HEK293 (cell line): ENCODE measurements around the gene BHLHE41.

ENCODE experiments used
- CTCF ChIA-PET: fragments of 350-600 bp; formaldehyde crosslinking; extraction: SDS; loops from one replicate; lab custom pipeline; 2021; ENCODE audit warnings: antibody characterized with exemption; lab: Yijun Ruan, JAX
- POLR2A ChIA-PET: fragments of 300-600 bp; formaldehyde crosslinking; extraction: SDS; loops from one replicate; lab custom pipeline; 2020; ENCODE audit warnings: antibody characterized with exemption, inconsistent platforms; lab: Yijun Ruan, JAX
- H3K27ac ChIP-seq: fragments of 200-500 bp; sonication (Bioruptor generic); 2 replicates; pipeline ENCODE4 v1.5.1; 2014; ENCODE audit warnings: low read depth, low read length, control low read depth, inconsistent platforms; ENCODE audit errors: extremely low read depth
- H3K36me3 ChIP-seq, 2 experiments: fragments of 200-500 bp in 1 of 2; sonication (Bioruptor generic) in 1 of 2; 1 replicate in 1 of 2; 2 replicates in 1 of 2; pipeline ENCODE4 v1.5.1; 2014 to 2017; ENCODE audit warnings: inconsistent platforms in 2 of 2, low read length in 2 of 2; ENCODE audit not compliant: control insufficient read depth in 2 of 2, insufficient read depth in 1 of 2
- H3K4me1 ChIP-seq: fragments of 200-500 bp; sonication (Bioruptor generic); 2 replicates; pipeline ENCODE4 v1.5.1; 2014; ENCODE audit warnings: mild to moderate bottlenecking, low read length, inconsistent platforms; ENCODE audit not compliant: control insufficient read depth, insufficient read depth
- H3K4me3 ChIP-seq: 2 replicates; pipeline ENCODE4 v1.5.1; 2011; ENCODE audit warnings: low read depth, mild to moderate bottlenecking, control low read depth, low read length, moderate library complexity
- H3K9me3 ChIP-seq: fragments of 200-500 bp; sonication (Bioruptor generic); 2 replicates; pipeline ENCODE4 v1.5.1; 2014; ENCODE audit warnings: low read depth, low read length, inconsistent platforms; ENCODE audit not compliant: control insufficient read depth, insufficient read depth
- GLIS2 ChIP-seq: fragments of 450-650 bp; formaldehyde crosslinking; IDR thresholded peaks from 2 replicates; pipeline ENCODE4 v1.5.1; 2016; ENCODE audit warnings: missing biosample characterization, missing genetic modification characterization
- IKZF3 ChIP-seq: fragments of 450-650 bp; IDR thresholded peaks from 2 replicates; pipeline ENCODE4 v1.5.0; 2018; ENCODE audit warnings: missing biosample characterization, mild to moderate bottlenecking, missing genetic modification characterization, moderate library complexity
- KLF16 ChIP-seq: fragments of 450-650 bp; formaldehyde crosslinking; IDR thresholded peaks from 2 replicates; pipeline ENCODE4 v1.5.1; 2017; ENCODE audit warnings: missing biosample characterization, missing genetic modification characterization
- KLF7 ChIP-seq: fragments of 450-650 bp; formaldehyde crosslinking; IDR thresholded peaks from 2 replicates; pipeline ENCODE4 v1.5.1; 2016; ENCODE audit warnings: missing biosample characterization, missing genetic modification characterization, borderline replicate concordance
- KLF9 ChIP-seq: fragments of 450-650 bp; formaldehyde crosslinking; IDR thresholded peaks from 2 replicates; pipeline ENCODE4 v1.5.1; 2016; ENCODE audit warnings: missing biosample characterization, missing genetic modification characterization, low read depth
- OSR2 ChIP-seq: fragments of 450-650 bp; formaldehyde crosslinking; IDR thresholded peaks from 2 replicates; pipeline ENCODE4 v1.5.1; 2016; ENCODE audit warnings: missing biosample characterization, missing genetic modification characterization
- SP7 ChIP-seq: fragments of 450-650 bp; formaldehyde crosslinking; IDR thresholded peaks from 2 replicates; pipeline ENCODE4 v1.5.1; 2016; ENCODE audit warnings: missing biosample characterization, missing genetic modification characterization
- ZBTB21 ChIP-seq: fragments of 450-650 bp; formaldehyde crosslinking; IDR thresholded peaks from 2 replicates; pipeline ENCODE4 v1.5.1; 2017; ENCODE audit warnings: missing biosample characterization, missing genetic modification characterization
- ZBTB8A ChIP-seq: fragments of 450-650 bp; formaldehyde crosslinking; IDR thresholded peaks from 2 replicates; pipeline ENCODE4 v1.5.1; 2016; ENCODE audit warnings: missing biosample characterization, missing genetic modification characterization
- ZNF133 ChIP-seq: fragments of 450-650 bp; formaldehyde crosslinking; IDR thresholded peaks from 2 replicates; pipeline ENCODE4 v1.5.1; 2016; ENCODE audit warnings: missing biosample characterization, missing genetic modification characterization
- ZNF214 ChIP-seq: fragments of 450-650 bp; formaldehyde crosslinking; IDR thresholded peaks from 2 replicates; pipeline ENCODE4 v1.5.1; 2017; ENCODE audit warnings: missing biosample characterization, mild to moderate bottlenecking, missing genetic modification characterization, borderline replicate concordance
- ZNF223 ChIP-seq: fragments of 450-650 bp; formaldehyde crosslinking; IDR thresholded peaks from 2 replicates; pipeline ENCODE4 v1.5.1; 2016; ENCODE audit warnings: missing biosample characterization, missing genetic modification characterization
- ZNF341 ChIP-seq: fragments of 450-650 bp; formaldehyde crosslinking; IDR thresholded peaks from 2 replicates; pipeline ENCODE4; 2016; ENCODE audit warnings: low read depth, missing biosample characterization, missing genetic modification characterization
- ZNF423 ChIP-seq: fragments of 450-650 bp; formaldehyde crosslinking; IDR thresholded peaks from 2 replicates; pipeline ENCODE4 v1.5.1; 2016; ENCODE audit warnings: missing biosample characterization, missing genetic modification characterization
- ZNF548 ChIP-seq: fragments of 450-650 bp; formaldehyde crosslinking; IDR thresholded peaks from 2 replicates; pipeline ENCODE4 v1.5.1; 2016; ENCODE audit warnings: missing biosample characterization, missing genetic modification characterization
- ZNF785 ChIP-seq: fragments of 450-650 bp; formaldehyde crosslinking; IDR thresholded peaks from 2 replicates; pipeline ENCODE4 v1.5.1; 2016; ENCODE audit warnings: missing biosample characterization, missing genetic modification characterization
- ZSCAN30 ChIP-seq: fragments of 450-650 bp; IDR thresholded peaks from 2 replicates; pipeline ENCODE4 v1.5.1; 2018; ENCODE audit warnings: missing biosample characterization, mild to moderate bottlenecking, missing genetic modification characterization, moderate library complexity
- TF ChIP-seq, protein P1 (sequence below): fragments of 450-650 bp; formaldehyde crosslinking; IDR thresholded peaks from 2 replicates; pipeline ENCODE4 v1.5.1; 2017; ENCODE audit warnings: missing biosample characterization, missing genetic modification characterization
- TF ChIP-seq, protein P2 (sequence below): fragments of 450-650 bp; IDR thresholded peaks from 2 replicates; pipeline ENCODE4 v1.5.1; 2018; ENCODE audit warnings: missing biosample characterization, mild to moderate bottlenecking, missing genetic modification characterization
- TF ChIP-seq, protein P3 (sequence below): IDR thresholded peaks from 2 replicates; pipeline ENCODE4 v1.6.1; 2011; ENCODE audit warnings: mild to moderate bottlenecking, low read depth, low read length, borderline replicate concordance
- TF ChIP-seq, protein P4 (sequence below): fragments of 450-650 bp; formaldehyde crosslinking; IDR thresholded peaks from 2 replicates; pipeline ENCODE4 v1.5.1; 2016; ENCODE audit warnings: missing biosample characterization, missing genetic modification characterization
- TF ChIP-seq, protein P5 (sequence below): fragments of 450-650 bp; formaldehyde crosslinking; IDR thresholded peaks from 2 replicates; pipeline ENCODE4 v1.5.1; 2016; ENCODE audit warnings: missing biosample characterization, missing genetic modification characterization
- TF ChIP-seq, protein P6 (sequence below): fragments of 450-650 bp; formaldehyde crosslinking; IDR thresholded peaks from 2 replicates; pipeline ENCODE4 v1.5.1; 2016; ENCODE audit warnings: missing biosample characterization, missing genetic modification characterization, low read depth

Gene BHLHE41

DNA sequence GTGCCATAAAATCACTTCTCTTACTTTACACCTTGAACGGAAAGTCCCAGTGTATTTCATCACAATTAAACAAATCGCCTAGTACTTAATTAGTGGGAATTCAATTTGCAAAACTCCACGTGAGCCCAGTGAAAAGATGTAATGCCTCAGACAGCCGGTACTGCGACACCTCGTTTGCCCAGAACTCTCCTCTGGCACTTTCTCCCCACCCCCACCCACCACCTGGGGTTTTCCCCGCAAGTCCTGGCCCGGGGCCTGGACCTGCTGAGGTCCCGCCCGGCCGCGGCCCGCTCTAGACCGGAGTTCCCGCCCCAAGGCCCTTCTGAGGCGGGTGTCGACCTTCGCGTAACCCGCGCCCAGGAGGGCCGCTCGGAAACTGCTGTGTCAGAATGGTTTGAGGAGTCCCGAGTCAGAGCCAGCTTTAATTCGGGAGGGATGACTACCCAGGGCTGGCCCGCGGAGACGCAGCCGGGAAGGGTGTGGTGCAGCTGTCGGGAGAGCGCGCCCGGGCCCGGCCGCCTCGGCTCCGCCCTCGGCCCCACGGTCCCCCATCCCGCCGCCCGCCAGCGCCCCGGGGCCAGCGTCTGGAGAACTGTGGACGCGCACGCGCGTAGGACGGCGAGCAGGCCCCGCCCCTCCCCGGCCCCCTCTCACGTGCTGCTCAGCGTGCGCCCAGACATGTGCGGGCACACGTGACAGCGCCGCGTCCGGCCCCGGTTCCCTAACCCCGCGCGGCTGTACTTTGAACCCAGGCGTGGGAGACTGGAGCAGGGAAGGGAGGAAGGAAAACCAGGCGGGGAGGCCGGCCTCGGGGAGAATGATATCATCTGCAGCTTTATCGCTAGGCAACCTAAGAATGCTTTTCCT is 10.8 kb downstream of the BHLHE41 start:
- POLR2A ChIA-PET, result interaction anchor here (0.8 to 1.5 kb wide), 5 partner anchors 9 to 527 kb away, joined by 4 to 8 read pairs (median 6); partner anchors contain the start of gene BHLHE41
- Histone ChIP-seq H3K4me1 (peaks cover 14% of the 10 kb centered on the region), H3K9me3 (no peaks in the 10 kb centered on the region), H3K27ac (peak overlapping the region; percentile 89), H3K4me3 (peak overlapping the region; percentile 56), H3K36me3 (no peaks in the 10 kb centered on the region)
- CTCF ChIA-PET, result interaction anchor here (0.6 kb wide), 1 partner anchor 32 kb away, joined by 3 read pairs; no protein-coding TSS in a partner anchor
- TF ChIP-seq ZNF223 (tag by site-specific recombination), result no peak
- TF ChIP-seq ZNF785 (tag by site-specific recombination), result no peak
- no peak for TF ChIP-seq ZNF548
- no peak for TF ChIP-seq ZNF133
- peak; percentile 25; the same call in 1 of the 2 replicates for TF ChIP-seq OSR2 (tag by site-specific recombination)
- TF ChIP-seq, protein P1, sequence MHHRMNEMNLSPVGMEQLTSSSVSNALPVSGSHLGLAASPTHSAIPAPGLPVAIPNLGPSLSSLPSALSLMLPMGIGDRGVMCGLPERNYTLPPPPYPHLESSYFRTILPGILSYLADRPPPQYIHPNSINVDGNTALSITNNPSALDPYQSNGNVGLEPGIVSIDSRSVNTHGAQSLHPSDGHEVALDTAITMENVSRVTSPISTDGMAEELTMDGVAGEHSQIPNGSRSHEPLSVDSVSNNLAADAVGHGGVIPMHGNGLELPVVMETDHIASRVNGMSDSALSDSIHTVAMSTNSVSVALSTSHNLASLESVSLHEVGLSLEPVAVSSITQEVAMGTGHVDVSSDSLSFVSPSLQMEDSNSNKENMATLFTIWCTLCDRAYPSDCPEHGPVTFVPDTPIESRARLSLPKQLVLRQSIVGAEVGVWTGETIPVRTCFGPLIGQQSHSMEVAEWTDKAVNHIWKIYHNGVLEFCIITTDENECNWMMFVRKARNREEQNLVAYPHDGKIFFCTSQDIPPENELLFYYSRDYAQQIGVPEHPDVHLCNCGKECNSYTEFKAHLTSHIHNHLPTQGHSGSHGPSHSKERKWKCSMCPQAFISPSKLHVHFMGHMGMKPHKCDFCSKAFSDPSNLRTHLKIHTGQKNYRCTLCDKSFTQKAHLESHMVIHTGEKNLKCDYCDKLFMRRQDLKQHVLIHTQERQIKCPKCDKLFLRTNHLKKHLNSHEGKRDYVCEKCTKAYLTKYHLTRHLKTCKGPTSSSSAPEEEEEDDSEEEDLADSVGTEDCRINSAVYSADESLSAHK (tag by site-specific recombination), result peak; percentile 63; the same call in 1 of the 2 replicates
- TF ChIP-seq, protein P2, sequence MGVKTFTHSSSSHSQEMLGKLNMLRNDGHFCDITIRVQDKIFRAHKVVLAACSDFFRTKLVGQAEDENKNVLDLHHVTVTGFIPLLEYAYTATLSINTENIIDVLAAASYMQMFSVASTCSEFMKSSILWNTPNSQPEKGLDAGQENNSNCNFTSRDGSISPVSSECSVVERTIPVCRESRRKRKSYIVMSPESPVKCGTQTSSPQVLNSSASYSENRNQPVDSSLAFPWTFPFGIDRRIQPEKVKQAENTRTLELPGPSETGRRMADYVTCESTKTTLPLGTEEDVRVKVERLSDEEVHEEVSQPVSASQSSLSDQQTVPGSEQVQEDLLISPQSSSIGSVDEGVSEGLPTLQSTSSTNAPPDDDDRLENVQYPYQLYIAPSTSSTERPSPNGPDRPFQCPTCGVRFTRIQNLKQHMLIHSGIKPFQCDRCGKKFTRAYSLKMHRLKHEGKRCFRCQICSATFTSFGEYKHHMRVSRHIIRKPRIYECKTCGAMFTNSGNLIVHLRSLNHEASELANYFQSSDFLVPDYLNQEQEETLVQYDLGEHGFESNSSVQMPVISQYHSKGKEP (tag by site-specific recombination), result peak; percentile 80
- TF ChIP-seq ZNF214, result no peak
- peak; percentile 21; the same call in 1 of the 2 replicates for TF ChIP-seq ZBTB21 (tag by site-specific recombination)
- TF ChIP-seq ZBTB8A (tag by site-specific recombination), result peak; percentile 92
- peak; percentile 59 for TF ChIP-seq ZSCAN30 (tag by site-specific recombination)
- peak; percentile 71 for TF ChIP-seq SP7
- TF ChIP-seq, protein P3, sequence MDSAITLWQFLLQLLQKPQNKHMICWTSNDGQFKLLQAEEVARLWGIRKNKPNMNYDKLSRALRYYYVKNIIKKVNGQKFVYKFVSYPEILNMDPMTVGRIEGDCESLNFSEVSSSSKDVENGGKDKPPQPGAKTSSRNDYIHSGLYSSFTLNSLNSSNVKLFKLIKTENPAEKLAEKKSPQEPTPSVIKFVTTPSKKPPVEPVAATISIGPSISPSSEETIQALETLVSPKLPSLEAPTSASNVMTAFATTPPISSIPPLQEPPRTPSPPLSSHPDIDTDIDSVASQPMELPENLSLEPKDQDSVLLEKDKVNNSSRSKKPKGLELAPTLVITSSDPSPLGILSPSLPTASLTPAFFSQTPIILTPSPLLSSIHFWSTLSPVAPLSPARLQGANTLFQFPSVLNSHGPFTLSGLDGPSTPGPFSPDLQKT, result no peak
- TF ChIP-seq, protein P4, sequence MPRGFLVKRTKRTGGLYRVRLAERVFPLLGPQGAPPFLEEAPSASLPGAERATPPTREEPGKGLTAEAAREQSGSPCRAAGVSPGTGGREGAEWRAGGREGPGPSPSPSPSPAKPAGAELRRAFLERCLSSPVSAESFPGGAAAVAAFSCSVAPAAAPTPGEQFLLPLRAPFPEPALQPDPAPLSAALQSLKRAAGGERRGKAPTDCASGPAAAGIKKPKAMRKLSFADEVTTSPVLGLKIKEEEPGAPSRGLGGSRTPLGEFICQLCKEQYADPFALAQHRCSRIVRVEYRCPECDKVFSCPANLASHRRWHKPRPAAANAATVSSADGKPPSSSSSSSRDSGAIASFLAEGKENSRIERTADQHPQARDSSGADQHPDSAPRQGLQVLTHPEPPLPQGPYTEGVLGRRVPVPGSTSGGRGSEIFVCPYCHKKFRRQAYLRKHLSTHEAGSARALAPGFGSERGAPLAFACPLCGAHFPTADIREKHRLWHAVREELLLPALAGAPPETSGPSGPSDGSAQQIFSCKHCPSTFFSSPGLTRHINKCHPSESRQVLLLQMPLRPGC, result peak; percentile 63
- TF ChIP-seq, protein P5, sequence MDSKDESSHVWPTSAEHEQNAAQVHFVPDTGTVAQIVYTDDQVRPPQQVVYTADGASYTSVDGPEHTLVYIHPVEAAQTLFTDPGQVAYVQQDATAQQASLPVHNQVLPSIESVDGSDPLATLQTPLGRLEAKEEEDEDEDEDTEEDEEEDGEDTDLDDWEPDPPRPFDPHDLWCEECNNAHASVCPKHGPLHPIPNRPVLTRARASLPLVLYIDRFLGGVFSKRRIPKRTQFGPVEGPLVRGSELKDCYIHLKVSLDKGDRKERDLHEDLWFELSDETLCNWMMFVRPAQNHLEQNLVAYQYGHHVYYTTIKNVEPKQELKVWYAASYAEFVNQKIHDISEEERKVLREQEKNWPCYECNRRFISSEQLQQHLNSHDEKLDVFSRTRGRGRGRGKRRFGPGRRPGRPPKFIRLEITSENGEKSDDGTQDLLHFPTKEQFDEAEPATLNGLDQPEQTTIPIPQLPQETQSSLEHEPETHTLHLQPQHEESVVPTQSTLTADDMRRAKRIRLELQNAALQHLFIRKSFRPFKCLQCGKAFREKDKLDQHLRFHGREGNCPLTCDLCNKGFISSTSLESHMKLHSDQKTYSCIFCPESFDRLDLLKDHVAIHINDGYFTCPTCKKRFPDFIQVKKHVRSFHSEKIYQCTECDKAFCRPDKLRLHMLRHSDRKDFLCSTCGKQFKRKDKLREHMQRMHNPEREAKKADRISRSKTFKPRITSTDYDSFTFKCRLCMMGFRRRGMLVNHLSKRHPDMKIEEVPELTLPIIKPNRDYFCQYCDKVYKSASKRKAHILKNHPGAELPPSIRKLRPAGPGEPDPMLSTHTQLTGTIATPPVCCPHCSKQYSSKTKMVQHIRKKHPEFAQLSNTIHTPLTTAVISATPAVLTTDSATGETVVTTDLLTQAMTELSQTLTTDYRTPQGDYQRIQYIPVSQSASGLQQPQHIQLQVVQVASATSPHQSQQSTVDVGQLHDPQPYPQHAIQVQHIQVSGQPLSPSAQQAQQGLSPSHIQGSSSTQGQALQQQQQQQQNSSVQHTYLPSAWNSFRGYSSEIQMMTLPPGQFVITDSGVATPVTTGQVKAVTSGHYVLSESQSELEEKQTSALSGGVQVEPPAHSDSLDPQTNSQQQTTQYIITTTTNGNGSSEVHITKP (tag by site-specific recombination), result peak; percentile 68
- TF ChIP-seq KLF7 (tag by site-specific recombination), result peak; percentile 73
- 0 out of 2 replicates have a peak, but pooled peaks have one; percentile 48 for TF ChIP-seq KLF16 (tag by site-specific recombination)
- peak; percentile 35; the same call in 1 of the 2 replicates for TF ChIP-seq ZNF423
- peak; percentile 64 for TF ChIP-seq ZNF341
- TF ChIP-seq, protein P6, sequence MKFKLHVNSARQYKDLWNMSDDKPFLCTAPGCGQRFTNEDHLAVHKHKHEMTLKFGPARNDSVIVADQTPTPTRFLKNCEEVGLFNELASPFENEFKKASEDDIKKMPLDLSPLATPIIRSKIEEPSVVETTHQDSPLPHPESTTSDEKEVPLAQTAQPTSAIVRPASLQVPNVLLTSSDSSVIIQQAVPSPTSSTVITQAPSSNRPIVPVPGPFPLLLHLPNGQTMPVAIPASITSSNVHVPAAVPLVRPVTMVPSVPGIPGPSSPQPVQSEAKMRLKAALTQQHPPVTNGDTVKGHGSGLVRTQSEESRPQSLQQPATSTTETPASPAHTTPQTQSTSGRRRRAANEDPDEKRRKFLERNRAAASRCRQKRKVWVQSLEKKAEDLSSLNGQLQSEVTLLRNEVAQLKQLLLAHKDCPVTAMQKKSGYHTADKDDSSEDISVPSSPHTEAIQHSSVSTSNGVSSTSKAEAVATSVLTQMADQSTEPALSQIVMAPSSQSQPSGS (tag by site-specific recombination), result peak; percentile 83
- peak; percentile 60 for TF ChIP-seq KLF9
- TF ChIP-seq IKZF3, result peak; percentile 99
- TF ChIP-seq GLIS2 (tag by site-specific recombination), result peak; percentile 78
